SK-N-SH treated with all-trans-retinoic acid at 6 μM for 48 hours (cell line): ENCODE results near the gene ROBO1.

Source experiments
- ATAC-seq: fragments of 200-7000 bp; cut with Tn5 transposase; 3 replicates; pipeline ENCODE4 v1.9.1; 2020; ENCODE audit warnings: mild to moderate bottlenecking, moderate library complexity
- ARNTL ChIP-seq: fragments of 450-650 bp; formaldehyde crosslinking; IDR thresholded peaks from 2 replicates; pipeline ENCODE4 v1.5.0; 2020; ENCODE audit warnings: low read depth, mild to moderate bottlenecking, moderate library complexity, borderline replicate concordance
- BACH2 ChIP-seq: fragments of 250-450 bp; sonication (Bioruptor Pico); IDR thresholded peaks from 2 replicates; pipeline ENCODE4 v1.9.0; 2021; ENCODE audit warnings: mild to moderate bottlenecking, borderline replicate concordance
- CSDC2 ChIP-seq: fragments of 250-450 bp; sonication (Bioruptor Pico); IDR thresholded peaks from 2 replicates; pipeline ENCODE4 v1.5.0; 2020; ENCODE audit warnings: mild to moderate bottlenecking, moderate library complexity
- ESRRG ChIP-seq: fragments of 250-450 bp; sonication (Bioruptor Pico); IDR thresholded peaks from 2 replicates; pipeline ENCODE4 v1.6.1; 2021; ENCODE audit warnings: mild to moderate bottlenecking
- GLIS3 ChIP-seq: fragments of 250-450 bp; sonication (Bioruptor Pico); IDR thresholded peaks from 2 replicates; pipeline ENCODE4 v1.5.0; 2020; ENCODE audit warnings: mild to moderate bottlenecking, moderate library complexity
- ISL1 ChIP-seq: fragments of 250-450 bp; sonication (Bioruptor Pico); IDR thresholded peaks from 2 replicates; pipeline ENCODE4 v2.1.2; 2022; ENCODE audit warnings: mild to moderate bottlenecking, moderate library complexity
- OSR1 ChIP-seq: fragments of 250-450 bp; sonication (Bioruptor Pico); IDR thresholded peaks from 2 replicates; pipeline ENCODE4 v1.8.0; 2022; ENCODE audit warnings: moderate library complexity, mild to moderate bottlenecking, inconsistent platforms
- RARB ChIP-seq: fragments of 250-450 bp; sonication (Bioruptor Pico); IDR thresholded peaks from 2 replicates; pipeline ENCODE4 v1.8.0; 2021; ENCODE audit warnings: mild to moderate bottlenecking, moderate library complexity
- SNAI2 ChIP-seq: fragments of 250-450 bp; sonication (Bioruptor Pico); IDR thresholded peaks from 2 replicates; pipeline ENCODE4 v1.5.0; 2020; ENCODE audit warnings: mild to moderate bottlenecking, moderate library complexity
- TOX ChIP-seq: fragments of 250-450 bp; sonication (Bioruptor Pico); IDR thresholded peaks from 2 replicates; pipeline ENCODE4 v1.8.0; 2021; ENCODE audit warnings: mild to moderate bottlenecking, moderate library complexity, borderline replicate concordance
- ZC3H10 ChIP-seq: fragments of 250-450 bp; sonication (Bioruptor Pico); IDR thresholded peaks from 2 replicates; pipeline ENCODE4 v1.5.1; 2021; ENCODE audit warnings: mild to moderate bottlenecking, moderate library complexity
- ZFP3 ChIP-seq: fragments of 250-450 bp; sonication (Bioruptor Pico); IDR thresholded peaks from 2 replicates; pipeline ENCODE4 v1.5.0; 2020; ENCODE audit warnings: mild to moderate bottlenecking, moderate library complexity
- ZFP30 ChIP-seq: fragments of 450-650 bp; formaldehyde crosslinking; IDR thresholded peaks from 2 replicates; pipeline ENCODE4 v1.5.0; 2022; ENCODE audit warnings: mild to moderate bottlenecking, moderate library complexity
- ZNF70 ChIP-seq: fragments of 450-650 bp; formaldehyde crosslinking; IDR thresholded peaks from 2 replicates; pipeline ENCODE4 v1.5.0; 2020; ENCODE audit warnings: mild to moderate bottlenecking, moderate library complexity
- ZNF8 ChIP-seq: fragments of 450-650 bp; formaldehyde crosslinking; IDR thresholded peaks from 2 replicates; pipeline ENCODE4 v1.5.0; 2020; ENCODE audit warnings: mild to moderate bottlenecking, moderate library complexity
- TF ChIP-seq, protein P1 (sequence below): fragments of 250-450 bp; sonication (Bioruptor Pico); IDR thresholded peaks from 2 replicates; pipeline ENCODE4 v1.8.0; 2021; ENCODE audit warnings: low read depth, mild to moderate bottlenecking, moderate library complexity, borderline replicate concordance
- TF ChIP-seq, protein P2 (sequence below): fragments of 250-450 bp; sonication (Bioruptor Pico); IDR thresholded peaks from 2 replicates; pipeline ENCODE4 v1.5.1; 2021; ENCODE audit warnings: mild to moderate bottlenecking, moderate library complexity
- TF ChIP-seq, protein P3 (sequence below): fragments of 250-450 bp; sonication (Bioruptor Pico); IDR thresholded peaks from 2 replicates; pipeline ENCODE4 v1.8.0; 2020; ENCODE audit warnings: mild to moderate bottlenecking, moderate library complexity, borderline replicate concordance
- TF ChIP-seq, protein P4 (sequence below): fragments of 250-450 bp; sonication (Bioruptor Pico); IDR thresholded peaks from 2 replicates; pipeline ENCODE4 v1.5.0; 2020; ENCODE audit warnings: mild to moderate bottlenecking, moderate library complexity
- TF ChIP-seq, protein P5 (sequence below): fragments of 250-450 bp; sonication (Bioruptor Pico); IDR thresholded peaks from 2 replicates; pipeline ENCODE4 v1.5.1; 2020; ENCODE audit warnings: low read depth, mild to moderate bottlenecking, moderate library complexity

Gene ROBO1

DNA sequence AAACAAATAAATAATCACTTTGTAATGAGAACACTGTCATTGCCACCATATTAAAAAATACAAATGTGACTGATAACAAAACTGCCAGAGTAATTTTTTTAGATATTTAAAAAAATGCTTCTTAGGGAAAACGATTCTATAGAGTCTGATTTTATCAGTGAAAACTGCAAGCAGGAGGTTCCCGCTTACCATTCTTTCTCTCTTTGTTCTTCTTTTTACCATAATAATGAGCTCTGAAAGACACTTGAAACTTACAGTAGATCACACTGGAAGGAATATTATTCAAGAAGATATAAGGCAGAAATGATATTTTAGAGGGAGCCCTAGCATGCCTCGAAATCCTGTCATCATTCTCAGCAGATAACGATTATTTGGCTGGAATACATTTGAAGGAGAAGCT, 701.3 kb downstream of the ROBO1 start:
- no peak for TF ChIP-seq CSDC2 (CRISPR knock-in tag)
- TF ChIP-seq ZC3H10: no peak
- no peak for TF ChIP-seq ESRRG (CRISPR knock-in tag)
- TF ChIP-seq BACH2 (CRISPR knock-in tag): no peak
- TF ChIP-seq, protein P1, sequence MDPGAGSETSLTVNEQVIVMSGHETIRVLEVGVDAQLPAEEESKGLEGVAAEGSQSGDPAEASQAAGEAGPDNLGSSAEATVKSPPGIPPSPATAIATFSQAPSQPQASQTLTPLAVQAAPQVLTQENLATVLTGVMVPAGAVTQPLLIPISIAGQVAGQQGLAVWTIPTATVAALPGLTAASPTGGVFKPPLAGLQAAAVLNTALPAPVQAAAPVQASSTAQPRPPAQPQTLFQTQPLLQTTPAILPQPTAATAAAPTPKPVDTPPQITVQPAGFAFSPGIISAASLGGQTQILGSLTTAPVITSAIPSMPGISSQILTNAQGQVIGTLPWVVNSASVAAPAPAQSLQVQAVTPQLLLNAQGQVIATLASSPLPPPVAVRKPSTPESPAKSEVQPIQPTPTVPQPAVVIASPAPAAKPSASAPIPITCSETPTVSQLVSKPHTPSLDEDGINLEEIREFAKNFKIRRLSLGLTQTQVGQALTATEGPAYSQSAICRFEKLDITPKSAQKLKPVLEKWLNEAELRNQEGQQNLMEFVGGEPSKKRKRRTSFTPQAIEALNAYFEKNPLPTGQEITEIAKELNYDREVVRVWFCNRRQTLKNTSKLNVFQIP: no peak
- TF ChIP-seq ZNF8: no peak
- no peak for TF ChIP-seq RARB (CRISPR knock-in tag)
- TF ChIP-seq ZFP3 (CRISPR knock-in tag): no peak
- TF ChIP-seq ISL1 (CRISPR knock-in tag): no peak
- TF ChIP-seq, all 23 proteins: peak for 0

DNA sequence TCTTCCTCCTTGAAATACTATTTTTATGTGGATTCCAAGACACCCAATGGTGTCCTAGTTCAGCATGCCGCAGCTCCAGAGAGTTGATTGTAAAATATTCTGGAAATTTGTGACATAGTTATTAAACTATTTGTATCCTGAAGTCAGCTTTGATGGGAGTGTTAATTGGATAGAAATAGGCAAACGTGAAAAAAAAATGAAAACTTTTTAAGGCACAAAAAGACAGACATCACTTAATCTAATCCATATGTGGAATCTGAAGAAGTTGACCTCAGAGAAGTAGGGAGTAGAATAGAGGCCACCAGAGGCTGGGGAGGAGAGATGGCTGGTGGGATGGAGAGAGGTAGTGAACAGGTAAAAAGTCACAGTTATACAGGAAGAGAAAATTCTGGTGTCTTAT, 704.2 kb downstream of the ROBO1 start:
- peak; percentile 60 for ATAC-seq
- TF ChIP-seq OSR1 (CRISPR knock-in tag) (no peak), BACH2 (CRISPR knock-in tag) (no peak), ZC3H10 (no peak), TOX (CRISPR knock-in tag) (no peak), SNAI2 (CRISPR knock-in tag) (no peak), ZNF70 (CRISPR knock-in tag) (no peak), GLIS3 (no peak), ZFP30 (no peak), ARNTL (CRISPR knock-in tag) (no peak)
- TF ChIP-seq, protein P2, sequence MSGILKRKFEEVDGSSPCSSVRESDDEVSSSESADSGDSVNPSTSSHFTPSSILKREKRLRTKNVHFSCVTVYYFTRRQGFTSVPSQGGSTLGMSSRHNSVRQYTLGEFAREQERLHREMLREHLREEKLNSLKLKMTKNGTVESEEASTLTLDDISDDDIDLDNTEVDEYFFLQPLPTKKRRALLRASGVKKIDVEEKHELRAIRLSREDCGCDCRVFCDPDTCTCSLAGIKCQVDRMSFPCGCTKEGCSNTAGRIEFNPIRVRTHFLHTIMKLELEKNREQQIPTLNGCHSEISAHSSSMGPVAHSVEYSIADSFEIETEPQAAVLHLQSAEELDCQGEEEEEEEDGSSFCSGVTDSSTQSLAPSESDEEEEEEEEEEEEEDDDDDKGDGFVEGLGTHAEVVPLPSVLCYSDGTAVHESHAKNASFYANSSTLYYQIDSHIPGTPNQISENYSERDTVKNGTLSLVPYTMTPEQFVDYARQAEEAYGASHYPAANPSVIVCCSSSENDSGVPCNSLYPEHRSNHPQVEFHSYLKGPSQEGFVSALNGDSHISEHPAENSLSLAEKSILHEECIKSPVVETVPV: no peak
- TF ChIP-seq, protein P3, sequence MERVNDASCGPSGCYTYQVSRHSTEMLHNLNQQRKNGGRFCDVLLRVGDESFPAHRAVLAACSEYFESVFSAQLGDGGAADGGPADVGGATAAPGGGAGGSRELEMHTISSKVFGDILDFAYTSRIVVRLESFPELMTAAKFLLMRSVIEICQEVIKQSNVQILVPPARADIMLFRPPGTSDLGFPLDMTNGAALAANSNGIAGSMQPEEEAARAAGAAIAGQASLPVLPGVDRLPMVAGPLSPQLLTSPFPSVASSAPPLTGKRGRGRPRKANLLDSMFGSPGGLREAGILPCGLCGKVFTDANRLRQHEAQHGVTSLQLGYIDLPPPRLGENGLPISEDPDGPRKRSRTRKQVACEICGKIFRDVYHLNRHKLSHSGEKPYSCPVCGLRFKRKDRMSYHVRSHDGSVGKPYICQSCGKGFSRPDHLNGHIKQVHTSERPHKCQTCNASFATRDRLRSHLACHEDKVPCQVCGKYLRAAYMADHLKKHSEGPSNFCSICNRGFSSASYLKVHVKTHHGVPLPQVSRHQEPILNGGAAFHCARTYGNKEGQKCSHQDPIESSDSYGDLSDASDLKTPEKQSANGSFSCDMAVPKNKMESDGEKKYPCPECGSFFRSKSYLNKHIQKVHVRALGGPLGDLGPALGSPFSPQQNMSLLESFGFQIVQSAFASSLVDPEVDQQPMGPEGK (CRISPR knock-in tag): no peak
- TF ChIP-seq, protein P4, sequence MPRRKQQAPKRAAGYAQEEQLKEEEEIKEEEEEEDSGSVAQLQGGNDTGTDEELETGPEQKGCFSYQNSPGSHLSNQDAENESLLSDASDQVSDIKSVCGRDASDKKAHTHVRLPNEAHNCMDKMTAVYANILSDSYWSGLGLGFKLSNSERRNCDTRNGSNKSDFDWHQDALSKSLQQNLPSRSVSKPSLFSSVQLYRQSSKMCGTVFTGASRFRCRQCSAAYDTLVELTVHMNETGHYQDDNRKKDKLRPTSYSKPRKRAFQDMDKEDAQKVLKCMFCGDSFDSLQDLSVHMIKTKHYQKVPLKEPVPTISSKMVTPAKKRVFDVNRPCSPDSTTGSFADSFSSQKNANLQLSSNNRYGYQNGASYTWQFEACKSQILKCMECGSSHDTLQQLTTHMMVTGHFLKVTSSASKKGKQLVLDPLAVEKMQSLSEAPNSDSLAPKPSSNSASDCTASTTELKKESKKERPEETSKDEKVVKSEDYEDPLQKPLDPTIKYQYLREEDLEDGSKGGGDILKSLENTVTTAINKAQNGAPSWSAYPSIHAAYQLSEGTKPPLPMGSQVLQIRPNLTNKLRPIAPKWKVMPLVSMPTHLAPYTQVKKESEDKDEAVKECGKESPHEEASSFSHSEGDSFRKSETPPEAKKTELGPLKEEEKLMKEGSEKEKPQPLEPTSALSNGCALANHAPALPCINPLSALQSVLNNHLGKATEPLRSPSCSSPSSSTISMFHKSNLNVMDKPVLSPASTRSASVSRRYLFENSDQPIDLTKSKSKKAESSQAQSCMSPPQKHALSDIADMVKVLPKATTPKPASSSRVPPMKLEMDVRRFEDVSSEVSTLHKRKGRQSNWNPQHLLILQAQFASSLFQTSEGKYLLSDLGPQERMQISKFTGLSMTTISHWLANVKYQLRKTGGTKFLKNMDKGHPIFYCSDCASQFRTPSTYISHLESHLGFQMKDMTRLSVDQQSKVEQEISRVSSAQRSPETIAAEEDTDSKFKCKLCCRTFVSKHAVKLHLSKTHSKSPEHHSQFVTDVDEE (CRISPR knock-in tag): no peak
- TF ChIP-seq, protein P5, sequence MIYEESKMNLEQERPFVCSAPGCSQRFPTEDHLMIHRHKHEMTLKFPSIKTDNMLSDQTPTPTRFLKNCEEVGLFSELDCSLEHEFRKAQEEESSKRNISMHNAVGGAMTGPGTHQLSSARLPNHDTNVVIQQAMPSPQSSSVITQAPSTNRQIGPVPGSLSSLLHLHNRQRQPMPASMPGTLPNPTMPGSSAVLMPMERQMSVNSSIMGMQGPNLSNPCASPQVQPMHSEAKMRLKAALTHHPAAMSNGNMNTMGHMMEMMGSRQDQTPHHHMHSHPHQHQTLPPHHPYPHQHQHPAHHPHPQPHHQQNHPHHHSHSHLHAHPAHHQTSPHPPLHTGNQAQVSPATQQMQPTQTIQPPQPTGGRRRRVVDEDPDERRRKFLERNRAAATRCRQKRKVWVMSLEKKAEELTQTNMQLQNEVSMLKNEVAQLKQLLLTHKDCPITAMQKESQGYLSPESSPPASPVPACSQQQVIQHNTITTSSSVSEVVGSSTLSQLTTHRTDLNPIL: no peak
- TF ChIP-seq, all 23 proteins: peak for 0

More for the DNA sequence above, 701.3 kb downstream of the ROBO1 start:
- ATAC-seq: no peak

DNA sequence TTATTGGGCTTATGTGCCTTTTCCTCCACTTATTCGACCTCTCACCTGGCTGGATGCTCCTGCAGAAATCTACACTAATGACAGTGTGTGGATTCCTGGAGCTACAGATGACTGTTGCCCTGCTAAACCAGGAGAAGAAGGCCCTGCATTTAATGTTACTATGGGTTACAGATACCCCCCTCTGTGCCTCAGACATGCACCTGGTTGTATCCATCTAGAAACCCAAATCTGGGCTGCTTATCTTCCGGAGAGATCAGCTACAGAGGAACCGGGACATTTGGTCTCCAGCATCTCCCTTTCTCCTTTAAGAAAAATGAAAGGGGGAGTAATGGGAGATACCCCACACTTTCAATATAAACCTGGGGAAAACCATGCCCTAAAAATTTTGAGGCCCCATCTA, 710.0 kb downstream of the ROBO1 start:
- TF ChIP-seq ZNF70 (CRISPR knock-in tag): no peak
- no peak for TF ChIP-seq GLIS3
- no peak for TF ChIP-seq BACH2 (CRISPR knock-in tag)
- TF ChIP-seq, protein P4 (CRISPR knock-in tag): no peak
- no peak for TF ChIP-seq ZFP3 (CRISPR knock-in tag)
- TF ChIP-seq, protein P2: no peak
- ATAC-seq: no peak
